ENCODE measurements around the gene THAP4. TPM values are rescaled to one million over a fixed set of nuclear protein-coding genes. Genes with fewer than 3 reads are reported as not detected.
A peak's percentile ranks its signal among the peaks of the same experiment; 100 is the strongest.

The THAP4 gene
- total RNA-seq, 2 donors from 2014 or later = 44.4 to 59.0 TPM

GRCh38 chr2:241629762-241630435 is 7.1 kb downstream of the THAP4 start:
- Histone ChIP-seq H3K4me3 (no peak overlapping the region), H3K4me1 (peaks cover 10% of the 10 kb centered on the region), H3K9me3 (no peaks in the 10 kb centered on the region), H3K27me3 (no peaks in the 10 kb centered on the region), H3K27ac (no peak overlapping the region), H3K36me3 (replicated peaks in 1 of 2; ENCODE audit: insufficient read depth in 1 of 2, low read depth in 2 of 2) (peaks cover 0 to 10% of the 10 kb centered on the region in 2 donors)
- no peak for DNase-seq
- WGBS, 2 donors = 75 to 77% methylated on average over 11 of the region's 11 CpGs
- TF ChIP-seq POLR2A (IDR thresholded peaks at IDR 0.05) (no peak), CTCF (IDR thresholded peaks at IDR 0.05) (no peak)
- intact Hi-C loops (cut with DNase I) = no loop called here
- ATAC-seq = no peak

GRCh38 chr2:241627675-241628074 is 9.3 kb downstream of the THAP4 start:
- ATAC-seq (no peak), DNase-seq (no peak)
- H3K36me3 ChIP-seq (replicated peaks in 1 of 2; ENCODE audit: insufficient read depth in 1 of 2, low read depth in 2 of 2) = peaks cover 0 to 5% of the 10 kb centered on the region in 2 donors
- WGBS, 2 donors = 69 to 85% methylated on average over 2 to 9 of the region's 10 CpGs
- no peaks in the 10 kb centered on the region for H3K27me3 ChIP-seq
- intact Hi-C loops (cut with DNase I) = no loop called here
- no peaks in the 10 kb centered on the region for H3K9me3 ChIP-seq
- peaks cover 13% of the 10 kb centered on the region for H3K4me1 ChIP-seq
- TF ChIP-seq CTCF (IDR thresholded peaks at IDR 0.05) = no peak
- TF ChIP-seq POLR2A (IDR thresholded peaks at IDR 0.05) = no peak
- peak overlapping the region in 1 of 4 donors; percentile 8 for H3K27ac ChIP-seq
- no peak overlapping the region for H3K4me3 ChIP-seq

GRCh38 chr2:241620419-241620769 is 16.6 kb downstream of the THAP4 start:
- no peak overlapping the region for H3K4me3 ChIP-seq
- no peaks in the 10 kb centered on the region for H3K27me3 ChIP-seq
- WGBS, 2 donors = 93 to 98% methylated on average over 6 of the region's 6 CpGs
- TF ChIP-seq CTCF (IDR thresholded peaks at IDR 0.05) = no peak
- TF ChIP-seq POLR2A (IDR thresholded peaks at IDR 0.05) = no peak
- intact Hi-C loops (cut with DNase I) = no loop called here
- peaks cover 10% of the 10 kb centered on the region for H3K4me1 ChIP-seq
- DNase-seq = no peak
- H3K9me3 ChIP-seq = no peaks in the 10 kb centered on the region
- no peaks in the 10 kb centered on the region for H3K36me3 ChIP-seq (replicated peaks in 1 of 2; ENCODE audit: insufficient read depth in 1 of 2, low read depth in 2 of 2)
- H3K27ac ChIP-seq = no peak overlapping the region
- ATAC-seq = no peak

GRCh38 chr2:241619597-241620418 is 17.1 kb downstream of the THAP4 start:
- ATAC-seq (no peak), DNase-seq (no peak)
- no peaks in the 10 kb centered on the region for H3K36me3 ChIP-seq (replicated peaks in 1 of 2; ENCODE audit: insufficient read depth in 1 of 2, low read depth in 2 of 2)
- WGBS, 2 donors = 89 to 91% methylated on average over 19 to 20 of the region's 20 CpGs
- no peak overlapping the region for H3K27ac ChIP-seq
- intact Hi-C loops (cut with DNase I) = no loop called here
- H3K4me1 ChIP-seq = peaks cover 10% of the 10 kb centered on the region
- no peak overlapping the region for H3K4me3 ChIP-seq
- no peaks in the 10 kb centered on the region for H3K9me3 ChIP-seq
- TF ChIP-seq POLR2A (IDR thresholded peaks at IDR 0.05) (no peak), CTCF (IDR thresholded peaks at IDR 0.05) (no peak)
- no peaks in the 10 kb centered on the region for H3K27me3 ChIP-seq

Data from body of pancreas (tissue), 4 donors.